Ectodermal cell (in vitro differentiated cells): ENCODE data around the gene FCRL5.

Source experiments
- H3K27ac ChIP-seq: 2 replicates; pipeline ENCODE4 v1.7.0; 2013; ENCODE audit warnings: mild to moderate bottlenecking, low read depth, low read length; ENCODE audit not compliant: insufficient read depth, poor library complexity, severe bottlenecking
- H3K27me3 ChIP-seq: 2 replicates; pipeline ENCODE4 v1.7.0; 2013; ENCODE audit warnings: mild to moderate bottlenecking, low read length; ENCODE audit not compliant: insufficient read depth, control insufficient read depth, poor library complexity, severe bottlenecking
- H3K36me3 ChIP-seq: one replicate; pipeline ENCODE4 v1.7.0; 2013; ENCODE audit warnings: low read length; ENCODE audit not compliant: control insufficient read depth, insufficient read depth
- H3K4me1 ChIP-seq: one replicate; pipeline ENCODE4 v1.7.0; 2013; ENCODE audit warnings: low read length; ENCODE audit not compliant: control insufficient read depth, insufficient read depth
- H3K4me3 ChIP-seq: 2 replicates; pipeline ENCODE4 v1.7.0; 2013; ENCODE audit warnings: low read depth, low read length, control low read depth; ENCODE audit not compliant: insufficient read depth
- H3K9me3 ChIP-seq: 2 replicates; pipeline ENCODE4 v1.7.0; 2013; ENCODE audit warnings: mild to moderate bottlenecking, low read length, moderate library complexity; ENCODE audit not compliant: control insufficient read depth
- WGBS, 2 experiments: methylation state at CpG; one replicate each; pipeline ENCODE4 v1.1.7; 2013; ENCODE audit warnings: missing lambda C conversion rate in 2 of 2; 5-methylcytosine and 5-hydroxymethylcytosine counted together

Gene FCRL5

DNA sequence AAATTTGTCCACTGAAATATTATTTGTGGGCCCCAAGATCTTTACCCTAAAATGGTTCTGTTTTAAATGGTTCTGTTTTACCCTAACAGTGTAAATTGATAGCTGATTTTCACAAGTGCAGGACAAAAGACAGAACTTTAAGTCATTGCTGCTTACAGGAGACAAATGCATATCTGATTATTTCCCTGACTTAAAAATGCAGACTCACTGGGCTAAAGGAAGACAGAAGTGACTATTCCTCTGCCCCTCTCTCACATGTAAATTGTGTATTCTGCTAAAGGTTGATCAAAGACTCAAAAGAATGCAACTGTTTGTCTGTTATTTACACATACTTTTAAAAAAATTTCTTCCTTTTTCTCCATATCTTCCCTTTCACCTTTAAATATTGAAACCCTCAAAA, 12.7 kb downstream of the FCRL5 start:
- Histone ChIP-seq H3K27me3 (no peaks in the 10 kb centered on the region), H3K27ac (no peak overlapping the region), H3K36me3 (no peaks in the 10 kb centered on the region), H3K4me1 (no peaks in the 10 kb centered on the region), H3K9me3 (no peaks in the 10 kb centered on the region), H3K4me3 (no peak overlapping the region)

DNA sequence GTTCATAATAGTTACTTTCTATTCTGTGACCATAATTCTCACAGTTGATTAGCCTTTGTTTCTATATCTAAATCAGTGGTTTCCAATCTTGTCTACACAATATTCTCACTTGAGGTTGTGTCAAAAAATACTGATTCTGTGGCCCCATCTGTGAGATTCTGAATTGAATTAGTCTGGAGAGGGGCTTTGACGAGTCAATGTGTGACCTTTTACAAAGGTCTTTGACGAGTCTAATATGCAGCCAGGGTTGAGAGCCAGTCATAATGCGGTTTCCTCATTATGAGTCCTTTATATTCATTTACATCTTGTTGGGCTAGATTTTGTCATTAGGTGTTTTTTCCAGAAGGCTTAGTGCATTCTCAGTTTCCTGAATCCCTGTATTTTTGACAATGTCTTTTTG, 19.7 kb downstream of the FCRL5 start:
- Histone ChIP-seq H3K4me3 (no peak overlapping the region), H3K27ac (no peak overlapping the region), H3K9me3 (no peaks in the 10 kb centered on the region), H3K27me3 (no peaks in the 10 kb centered on the region), H3K4me1 (no peaks in the 10 kb centered on the region), H3K36me3 (no peaks in the 10 kb centered on the region)
- 94 to 95% methylated on average over 3 of the region's 3 CpGs for WGBS, 2 experiments

DNA sequence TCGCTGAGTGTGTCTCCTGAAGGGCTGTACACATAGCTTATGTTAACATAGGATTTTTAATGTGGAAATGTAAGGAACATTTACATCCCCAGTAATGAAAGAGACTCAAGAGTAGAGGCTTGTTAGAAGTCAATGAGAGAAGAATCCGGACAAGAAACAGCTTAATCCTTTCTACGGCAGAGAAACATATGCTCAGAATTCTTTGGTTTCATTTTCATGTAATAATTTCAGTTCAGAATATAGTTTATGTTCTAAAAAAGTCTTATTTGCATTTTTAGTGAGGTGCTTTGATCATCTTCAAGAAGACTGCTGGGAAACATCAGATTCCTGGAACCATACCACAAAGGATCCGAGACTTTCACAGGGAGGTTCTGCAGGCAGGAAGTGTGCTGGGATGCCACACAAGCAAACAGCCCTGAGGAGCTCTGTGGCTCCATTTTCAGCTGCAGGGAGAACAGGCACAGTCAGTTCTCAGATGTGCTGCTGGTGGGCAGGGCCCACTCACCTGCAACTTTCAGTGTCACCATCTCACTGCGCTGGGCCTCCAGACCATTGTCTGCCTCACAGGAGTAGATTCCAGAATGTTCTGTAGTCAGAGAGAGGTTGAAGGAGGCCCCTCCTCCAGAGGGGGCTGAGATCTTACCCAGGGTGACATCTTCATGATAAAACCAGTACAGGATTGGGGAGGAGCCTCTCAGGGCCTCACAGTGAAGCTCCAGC, 28.4 kb downstream of the FCRL5 start:
- no peaks in the 10 kb centered on the region for H3K36me3 ChIP-seq
- H3K4me3 ChIP-seq = no peak overlapping the region
- H3K4me1 ChIP-seq = no peaks in the 10 kb centered on the region
- no peaks in the 10 kb centered on the region for H3K27me3 ChIP-seq
- 92 to 93% methylated on average over 5 of the region's 5 CpGs for WGBS, 2 experiments
- H3K27ac ChIP-seq = no peak overlapping the region
- H3K9me3 ChIP-seq = no peaks in the 10 kb centered on the region

GRCh38 chr1:157521056-157521455, 31.3 kb downstream of the FCRL5 start:
- WGBS, 2 experiments = 94 to 95% methylated on average over 10 of the region's 10 CpGs
- no peak overlapping the region for H3K4me3 ChIP-seq
- no peaks in the 10 kb centered on the region for H3K9me3 ChIP-seq
- no peaks in the 10 kb centered on the region for H3K4me1 ChIP-seq
- H3K27me3 ChIP-seq = no peaks in the 10 kb centered on the region
- H3K36me3 ChIP-seq = no peaks in the 10 kb centered on the region
- no peak overlapping the region for H3K27ac ChIP-seq

GRCh38 chr1:157520386-157520935, 31.9 kb downstream of the FCRL5 start:
- WGBS, 2 experiments = 95% methylated on average over 20 of the region's 20 CpGs

GRCh38 chr1:157519451-157519850, 32.9 kb downstream of the FCRL5 start:
- 94 to 95% methylated on average over 2 of the region's 2 CpGs for WGBS, 2 experiments
- Histone ChIP-seq H3K36me3 (no peaks in the 10 kb centered on the region), H3K27me3 (no peaks in the 10 kb centered on the region), H3K4me1 (no peaks in the 10 kb centered on the region), H3K27ac (no peak overlapping the region), H3K4me3 (no peak overlapping the region), H3K9me3 (no peaks in the 10 kb centered on the region)

More at GRCh38 chr1:157520386-157520935, 31.9 kb downstream of the FCRL5 start:
- H3K9me3 ChIP-seq = no peaks in the 10 kb centered on the region
- no peaks in the 10 kb centered on the region for H3K36me3 ChIP-seq
- H3K27ac ChIP-seq = no peak overlapping the region
- no peak overlapping the region for H3K4me3 ChIP-seq
- H3K4me1 ChIP-seq = no peaks in the 10 kb centered on the region
- no peaks in the 10 kb centered on the region for H3K27me3 ChIP-seq

- Histone ChIP-seq H3K4me1 (no peaks in the 10 kb centered on the region), H3K4me3 (no peak overlapping the region), H3K27ac (no peak overlapping the region), H3K36me3 (no peaks in the 10 kb centered on the region), H3K9me3 (no peaks in the 10 kb centered on the region), H3K27me3 (no peaks in the 10 kb centered on the region)
- 93 to 94% methylated on average over 8 of the region's 8 CpGs for WGBS, 2 experiments
Observed at GRCh38 chr1:157517016-157517415, 35.3 kb downstream of the FCRL5 start.

GRCh38 chr1:157515709-157516108, 36.6 kb downstream of the FCRL5 start:
- no peaks in the 10 kb centered on the region for H3K9me3 ChIP-seq
- WGBS, 2 experiments = 87 to 90% methylated on average over 7 of the region's 7 CpGs
- no peaks in the 10 kb centered on the region for H3K4me1 ChIP-seq

GRCh38 chr1:157515141-157515540, 37.2 kb downstream of the FCRL5 start:
- Histone ChIP-seq H3K4me1 (no peaks in the 10 kb centered on the region), H3K9me3 (no peaks in the 10 kb centered on the region), H3K27me3 (no peaks in the 10 kb centered on the region), H3K27ac (no peak overlapping the region), H3K36me3 (no peaks in the 10 kb centered on the region), H3K4me3 (no peak overlapping the region)
- WGBS, 2 experiments = 93 to 97% methylated on average over 3 of the region's 3 CpGs

More at GRCh38 chr1:157515709-157516108, 36.6 kb downstream of the FCRL5 start:
- Histone ChIP-seq H3K4me3 (no peak overlapping the region), H3K27ac (no peak overlapping the region), H3K36me3 (no peaks in the 10 kb centered on the region), H3K27me3 (no peaks in the 10 kb centered on the region)

DNA sequence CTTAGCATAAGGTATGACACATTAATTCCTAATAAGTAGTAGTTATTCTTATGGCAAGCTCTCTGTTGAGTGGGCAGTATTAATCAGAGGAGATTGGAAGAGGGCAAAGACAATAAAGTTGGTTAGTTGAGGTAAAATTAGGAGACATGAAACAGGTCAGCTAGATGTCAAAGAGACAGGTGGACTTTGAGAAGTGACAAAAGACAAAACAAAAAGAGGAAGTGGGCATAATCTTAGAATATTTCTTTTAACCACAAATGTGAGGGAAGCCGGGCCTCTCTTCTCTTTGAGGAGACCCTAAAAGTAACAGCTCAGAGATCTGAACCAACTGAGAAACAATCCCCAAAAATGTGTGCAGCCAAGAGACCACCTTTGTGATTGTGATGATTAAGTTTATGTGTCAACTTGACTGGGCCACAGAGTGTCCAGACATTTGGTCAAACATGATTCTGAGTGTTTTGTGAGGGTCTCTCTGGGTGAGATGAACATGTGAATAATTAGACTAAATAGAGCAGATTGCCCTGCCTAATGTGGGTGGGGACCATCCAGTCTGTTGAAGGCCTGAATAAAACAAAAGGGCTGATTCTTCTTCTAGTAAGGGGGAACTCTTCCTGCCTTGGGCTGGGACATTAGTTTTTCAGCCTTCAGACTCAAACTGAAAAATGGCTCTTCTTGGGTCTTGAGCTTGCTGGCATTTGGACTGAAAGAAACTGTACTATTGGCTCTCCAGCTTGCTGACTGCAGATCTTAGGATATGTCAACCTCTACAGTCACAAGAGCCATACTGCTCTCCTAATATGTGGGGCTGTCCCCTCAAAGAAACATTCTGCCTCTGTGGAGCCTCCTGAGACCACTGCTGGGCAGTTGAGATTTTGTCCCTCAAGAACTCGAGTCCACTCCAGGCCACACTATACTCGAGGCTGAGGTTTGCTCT, 40.0 kb downstream of the FCRL5 start:
- WGBS, 2 experiments = 92 to 95% methylated on average over 3 of the region's 3 CpGs
- Histone ChIP-seq H3K27me3 (no peaks in the 10 kb centered on the region), H3K27ac (no peak overlapping the region), H3K4me3 (no peak overlapping the region), H3K36me3 (no peaks in the 10 kb centered on the region), H3K4me1 (no peaks in the 10 kb centered on the region), H3K9me3 (no peaks in the 10 kb centered on the region)
